ENCODE data around the gene SPATS2L.

DNA sequence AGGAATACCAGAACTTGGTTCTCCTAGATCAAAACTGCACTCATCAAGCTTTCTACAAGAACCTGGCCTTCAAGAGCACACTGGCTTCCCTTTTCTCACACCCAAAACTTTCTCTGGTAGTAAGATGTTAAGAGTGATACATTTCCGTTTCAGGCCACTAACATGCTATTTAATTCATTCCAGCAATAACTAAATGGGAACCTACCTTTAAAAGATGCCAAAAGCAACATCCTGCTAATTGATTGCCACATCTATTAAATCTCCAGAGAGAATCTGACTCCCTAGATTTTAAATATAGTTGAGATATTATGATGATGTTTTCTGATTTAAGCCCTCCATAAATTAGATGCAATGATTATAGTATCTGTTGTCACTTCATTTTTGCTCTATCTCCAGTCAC lies 131.8 kb downstream of the SPATS2L start:
- no peak for TF ChIP-seq POLR2A (IDR thresholded peaks at IDR 0.05)
- TF ChIP-seq, protein P1, sequence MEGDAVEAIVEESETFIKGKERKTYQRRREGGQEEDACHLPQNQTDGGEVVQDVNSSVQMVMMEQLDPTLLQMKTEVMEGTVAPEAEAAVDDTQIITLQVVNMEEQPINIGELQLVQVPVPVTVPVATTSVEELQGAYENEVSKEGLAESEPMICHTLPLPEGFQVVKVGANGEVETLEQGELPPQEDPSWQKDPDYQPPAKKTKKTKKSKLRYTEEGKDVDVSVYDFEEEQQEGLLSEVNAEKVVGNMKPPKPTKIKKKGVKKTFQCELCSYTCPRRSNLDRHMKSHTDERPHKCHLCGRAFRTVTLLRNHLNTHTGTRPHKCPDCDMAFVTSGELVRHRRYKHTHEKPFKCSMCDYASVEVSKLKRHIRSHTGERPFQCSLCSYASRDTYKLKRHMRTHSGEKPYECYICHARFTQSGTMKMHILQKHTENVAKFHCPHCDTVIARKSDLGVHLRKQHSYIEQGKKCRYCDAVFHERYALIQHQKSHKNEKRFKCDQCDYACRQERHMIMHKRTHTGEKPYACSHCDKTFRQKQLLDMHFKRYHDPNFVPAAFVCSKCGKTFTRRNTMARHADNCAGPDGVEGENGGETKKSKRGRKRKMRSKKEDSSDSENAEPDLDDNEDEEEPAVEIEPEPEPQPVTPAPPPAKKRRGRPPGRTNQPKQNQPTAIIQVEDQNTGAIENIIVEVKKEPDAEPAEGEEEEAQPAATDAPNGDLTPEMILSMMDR (IDR thresholded peaks at IDR 0.05), result no peak
- TF ChIP-seq EP300 (IDR thresholded peaks at IDR 0.05), result no peak
